RKO (cell line): ENCODE results near the gene MAP1LC3B.

ENCODE experiments used
- DNase-seq: peaks from one replicate; pipeline ENCODE4 v3.0.0-alpha.2; 2016; ENCODE audit warnings: low spot score

MAP1LC3B gene

GRCh38 chr16:87391950-87392820 is at the start of gene MAP1LC3B:
Gene MAP1LC3B, plus strand, starts transcription at chr16:87392336. Its CDS starts 92 bp downstream, at chr16:87392428.
- DNase-seq, result peak; percentile 94

GRCh38 chr16:87342504-87342903 is 49.6 kb upstream of the MAP1LC3B start:
- no peak for DNase-seq

GRCh38 chr16:87342978-87343752 is 49.0 kb upstream of the MAP1LC3B start:
- no peak for DNase-seq

- no peak for DNase-seq
These were observed 48.4 kb upstream of the MAP1LC3B start for GRCh38 chr16:87343753-87344050.

GRCh38 chr16:87344165-87344930 is 47.8 kb upstream of the MAP1LC3B start:
- DNase-seq, result no peak

- no peak for DNase-seq
These were observed 47.1 kb upstream of the MAP1LC3B start for GRCh38 chr16:87344931-87345631.

GRCh38 chr16:87345726-87346424 is 46.3 kb upstream of the MAP1LC3B start:
- DNase-seq, result no peak

- DNase-seq, result no peak
These were observed 45.5 kb upstream of the MAP1LC3B start for GRCh38 chr16:87346517-87347060.

GRCh38 chr16:87347932-87348615 is 44.1 kb upstream of the MAP1LC3B start:
- DNase-seq, result no peak

- DNase-seq, result no peak
These were observed 43.4 kb upstream of the MAP1LC3B start for GRCh38 chr16:87348616-87349157.

GRCh38 chr16:87350031-87350430 is 42.1 kb upstream of the MAP1LC3B start:
- no peak for DNase-seq

GRCh38 chr16:87350681-87351319 is 41.3 kb upstream of the MAP1LC3B start:
- DNase-seq, result no peak

GRCh38 chr16:87351320-87351698 is 40.8 kb upstream of the MAP1LC3B start:
- DNase-seq, result no peak

GRCh38 chr16:87352818-87353217 is 39.3 kb upstream of the MAP1LC3B start:
- DNase-seq, result no peak

- no peak for DNase-seq
These were observed 38.5 kb upstream of the MAP1LC3B start for GRCh38 chr16:87353613-87354012.

GRCh38 chr16:87356491-87356853 is 35.7 kb upstream of the MAP1LC3B start:
- no peak for DNase-seq

GRCh38 chr16:87358250-87358649 is 33.9 kb upstream of the MAP1LC3B start:
- no peak for DNase-seq

- no peak for DNase-seq
These were observed 33.4 kb upstream of the MAP1LC3B start for GRCh38 chr16:87358696-87359095.

- DNase-seq, result no peak
These were observed 33.0 kb upstream of the MAP1LC3B start for GRCh38 chr16:87359121-87359520.
